Measurements from ENCODE around the gene METTL22. TPM values are rescaled to one million over a fixed set of nuclear protein-coding genes. Genes with fewer than 3 reads are reported as not detected.

Gene METTL22
- polyA plus RNA-seq, 1 donor = 25.6 TPM

DNA sequence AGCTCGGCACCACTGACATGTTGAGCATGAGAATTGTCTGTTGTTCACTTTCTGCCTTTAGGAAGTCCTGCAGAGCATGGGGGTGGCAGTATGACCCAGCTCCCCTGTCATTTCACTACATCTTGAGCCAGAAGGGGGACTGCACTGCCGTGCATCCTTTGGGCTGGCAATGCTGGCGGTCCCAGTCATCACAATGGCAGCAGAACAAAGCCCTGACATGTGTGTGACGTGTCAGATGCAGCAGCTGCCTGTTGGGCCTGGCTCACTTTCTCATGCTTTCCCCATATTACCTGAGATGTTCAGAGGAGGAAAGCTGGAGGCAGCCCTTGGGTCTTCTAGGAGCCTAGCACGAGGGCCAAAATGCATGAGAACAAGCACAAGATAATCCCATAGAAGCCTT is 46.6 kb downstream of the METTL22 start:
- no peak for DNase-seq

GRCh38 chr16:8669481-8669880 is 48.0 kb downstream of the METTL22 start:
- no peak for DNase-seq

GRCh38 chr16:8670014-8670560 is 48.6 kb downstream of the METTL22 start:
- DNase-seq = no peak

GRCh38 chr16:8673611-8674412 is 52.3 kb downstream of the METTL22 start:
- DNase-seq = no peak

DNA sequence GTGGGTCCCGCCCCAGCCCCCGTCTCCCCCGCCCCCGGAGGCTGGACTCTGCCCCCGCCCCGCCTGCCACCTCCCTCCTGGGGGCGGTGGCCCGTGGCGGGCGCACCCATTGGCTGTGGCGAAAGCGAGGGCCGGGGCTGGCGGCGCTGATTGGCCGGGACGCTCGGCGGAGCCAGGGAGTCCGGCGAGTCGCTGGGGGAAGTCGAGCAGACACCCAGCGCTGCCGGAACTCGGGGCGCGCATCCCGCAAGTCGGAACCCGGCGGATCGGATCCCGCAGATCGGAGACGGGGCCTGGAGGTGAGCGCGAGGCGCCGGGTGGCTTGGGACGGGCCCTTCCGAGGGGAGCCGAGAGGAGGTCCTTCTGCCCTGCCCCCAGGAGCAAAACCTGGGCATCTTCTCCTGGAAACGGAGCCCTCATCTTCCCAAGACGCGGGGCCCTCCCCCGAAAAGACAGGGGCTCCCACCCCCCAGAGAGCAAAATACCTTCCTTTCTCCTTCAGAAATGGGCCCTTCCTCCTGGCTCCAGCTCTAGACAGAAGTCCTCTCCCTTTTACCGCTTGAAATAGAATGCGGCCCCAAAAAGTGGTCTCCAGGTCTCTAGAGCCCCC is 53.0 kb downstream of the METTL22 start, which contains the start of gene ABAT:
Gene ABAT, plus strand, starts transcription at position 205 of the 610 bp plus-strand sequence. CDS start 61,123 bp downstream, outside the sequence.
- DNase-seq = peak; percentile 84

GRCh38 chr16:8675183-8676159 is 54.0 kb downstream of the METTL22 start:
- DNase-seq = no peak

DNA sequence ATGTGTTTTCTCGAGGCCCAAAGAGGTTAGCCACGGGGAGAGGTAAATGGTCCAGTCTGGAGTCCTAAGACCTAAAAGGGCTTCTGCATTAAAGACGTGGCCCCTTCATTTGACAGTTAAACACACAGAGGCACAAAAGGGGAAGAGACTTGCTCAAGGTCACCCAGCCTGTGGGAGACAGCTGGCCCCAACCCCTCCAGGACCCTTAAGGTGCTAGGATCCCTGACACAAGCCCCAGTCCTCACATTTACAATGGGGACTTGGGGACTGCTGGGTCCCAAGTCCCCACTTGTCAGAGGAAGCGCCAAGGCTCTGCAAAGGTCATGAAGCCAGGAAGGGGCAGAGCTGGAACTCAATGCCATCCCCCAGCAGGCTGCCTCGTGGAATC is 54.7 kb downstream of the METTL22 start:
- DNase-seq = no peak

DNA sequence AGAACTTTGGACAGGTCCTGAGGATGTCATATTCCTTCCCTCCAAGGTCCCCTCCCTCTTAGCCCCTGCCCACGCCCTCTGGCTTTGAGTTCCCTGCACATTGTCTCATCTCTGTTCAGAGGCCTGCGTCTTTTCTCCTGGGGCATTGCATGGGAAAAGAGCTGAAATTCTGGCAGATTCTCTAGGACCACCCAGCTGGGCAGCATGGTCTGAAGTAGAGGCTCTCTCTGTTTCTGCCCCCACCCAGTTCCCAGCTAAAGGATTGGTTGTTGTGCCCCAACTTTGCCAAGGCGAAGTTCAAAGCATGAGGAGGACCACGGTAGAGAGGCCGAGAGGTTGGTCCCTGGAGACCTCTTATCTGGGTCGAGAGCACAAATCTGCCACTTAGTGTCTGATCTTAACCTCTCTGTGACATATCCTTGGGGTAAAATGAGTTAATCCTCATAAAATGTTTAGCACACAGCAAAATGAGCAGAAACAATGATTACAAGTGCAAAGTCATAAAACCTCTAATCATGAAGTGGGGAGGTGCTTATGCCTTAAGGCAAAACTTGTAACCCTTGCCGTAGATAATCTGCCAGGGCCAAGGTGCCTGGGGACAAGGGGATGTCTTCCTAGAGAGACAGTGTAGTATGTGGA is 55.4 kb downstream of the METTL22 start:
- no peak for DNase-seq

DNA sequence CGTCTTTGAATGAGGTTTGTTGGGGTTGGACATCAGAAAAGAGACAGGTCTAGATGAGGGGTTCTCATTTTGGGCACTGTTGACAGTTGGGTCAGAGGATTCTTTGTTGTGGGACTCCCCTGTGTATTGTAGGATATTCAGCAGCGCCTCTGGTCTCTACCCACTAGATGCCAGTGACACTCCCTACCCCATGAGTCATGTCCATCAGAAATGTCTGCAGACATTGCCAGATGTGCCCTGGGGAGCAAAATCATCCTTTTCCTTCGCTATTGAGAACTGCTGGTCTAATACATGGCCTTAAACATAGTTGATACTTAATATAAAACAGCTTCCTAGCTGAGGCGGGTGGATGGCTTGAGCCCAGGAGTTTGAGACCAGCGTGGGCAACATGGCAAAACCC is 56.0 kb downstream of the METTL22 start:
- no peak for DNase-seq

- no peak for DNase-seq
Observed at GRCh38 chr16:8678068-8678927, 56.8 kb downstream of the METTL22 start.

DNA sequence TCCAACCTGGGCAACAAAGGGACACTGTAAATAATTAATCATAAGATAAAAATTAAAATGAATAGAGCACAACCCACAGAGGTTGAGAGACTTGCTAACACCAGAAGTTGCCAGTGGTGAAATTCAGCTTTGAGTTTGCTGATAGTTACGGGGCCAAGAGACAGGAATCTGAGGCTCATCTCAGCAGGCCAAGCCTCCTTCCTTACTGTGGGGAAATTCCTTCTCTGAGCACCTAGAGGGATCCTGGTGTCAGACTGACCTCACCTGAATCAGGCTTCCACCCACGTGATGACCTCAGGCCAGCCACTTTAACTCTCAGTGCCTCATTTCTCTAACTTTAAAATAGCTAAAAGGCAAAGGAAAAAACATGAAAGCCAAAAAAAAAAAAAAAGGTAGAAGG is 57.7 kb downstream of the METTL22 start:
- no peak for DNase-seq

DNA sequence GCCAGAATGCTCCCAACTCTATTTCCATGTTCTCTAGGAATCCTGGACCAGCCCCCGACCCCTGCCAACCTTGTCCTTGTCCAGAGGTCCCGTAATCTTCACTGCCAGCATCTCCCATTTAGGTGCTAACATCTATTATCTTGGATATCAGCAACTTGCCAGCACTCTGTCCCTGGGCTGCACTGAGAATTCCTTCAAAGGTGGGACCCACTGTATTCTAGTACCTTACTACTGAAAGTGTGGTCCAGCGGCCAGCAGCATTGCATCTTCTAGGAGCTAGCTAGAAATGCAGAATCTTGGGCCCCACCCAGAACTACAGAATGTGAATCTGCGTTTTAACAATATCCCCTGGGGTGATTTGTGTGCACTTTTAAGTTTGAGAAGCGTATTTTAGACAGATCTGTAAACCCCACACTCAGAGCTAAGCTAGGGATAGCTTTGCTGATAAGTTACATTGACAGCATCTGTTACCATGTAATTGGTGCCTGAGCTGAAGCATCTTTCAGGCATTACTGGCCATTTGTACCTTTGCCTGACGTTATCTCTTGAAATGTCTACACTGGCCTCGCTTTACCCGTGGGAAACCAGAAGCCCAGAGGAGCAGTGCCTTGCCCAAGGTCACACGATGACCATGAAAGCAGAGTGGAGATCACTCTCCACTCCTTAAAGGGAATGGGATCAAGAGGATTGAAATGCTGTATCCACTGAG is 61.2 kb downstream of the METTL22 start:
- no peak for DNase-seq

GRCh38 chr16:8683640-8684039 is 62.1 kb downstream of the METTL22 start:
- DNase-seq = no peak

- no peak for DNase-seq
Observed at GRCh38 chr16:8685617-8686016, 64.1 kb downstream of the METTL22 start.

DNA sequence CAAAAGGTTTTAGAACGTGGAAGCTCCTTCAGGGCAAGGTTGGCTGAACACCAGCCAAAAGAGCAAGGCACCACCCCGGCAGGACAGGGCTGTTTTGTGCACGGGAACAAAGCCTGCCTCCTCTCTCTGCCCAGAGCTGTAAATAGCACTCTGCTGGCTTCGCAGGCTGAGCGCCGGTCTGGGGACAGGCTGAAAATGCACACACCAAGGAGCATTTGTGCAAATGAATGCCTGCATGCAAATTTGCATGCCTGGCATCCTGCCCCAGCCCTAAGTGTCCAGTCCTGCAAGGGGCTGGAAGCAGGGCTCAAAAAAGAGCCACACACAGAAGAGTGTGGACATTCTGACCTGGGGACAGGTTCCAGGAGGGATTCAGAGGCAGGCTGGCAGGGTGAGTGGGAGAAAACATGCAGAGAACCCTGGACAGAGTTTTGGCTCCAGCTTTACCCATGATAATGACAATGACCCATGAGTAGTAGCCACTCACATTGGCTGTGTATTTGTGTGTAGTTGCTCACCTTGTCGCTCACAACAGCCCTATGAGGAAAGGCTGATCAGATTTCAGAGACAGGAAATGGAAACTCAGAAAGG is 64.6 kb downstream of the METTL22 start:
- peak; percentile 6 for DNase-seq

DNA sequence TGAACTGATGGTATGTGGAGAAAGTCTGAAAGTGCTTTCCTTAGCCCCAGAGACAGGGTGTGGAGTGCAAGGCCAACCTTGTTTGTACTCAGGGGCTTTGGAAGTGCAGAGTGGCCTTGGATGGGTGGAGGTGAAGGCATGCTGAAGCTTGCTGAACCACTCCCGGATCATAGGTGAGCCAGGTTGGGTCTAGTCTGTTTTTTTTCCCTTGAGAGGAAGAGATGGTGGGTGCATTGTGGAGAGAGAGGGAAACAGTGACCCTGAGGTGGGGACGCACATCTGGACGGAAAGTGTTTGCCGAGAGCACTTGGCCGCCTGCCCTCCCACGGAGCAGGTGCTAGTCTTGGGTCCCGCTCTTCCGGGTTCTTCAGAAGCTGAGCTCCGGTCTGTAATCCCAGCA is 65.4 kb downstream of the METTL22 start:
- no peak for DNase-seq

- no peak for DNase-seq
Observed at GRCh38 chr16:8689686-8690085, 68.2 kb downstream of the METTL22 start.

DNA sequence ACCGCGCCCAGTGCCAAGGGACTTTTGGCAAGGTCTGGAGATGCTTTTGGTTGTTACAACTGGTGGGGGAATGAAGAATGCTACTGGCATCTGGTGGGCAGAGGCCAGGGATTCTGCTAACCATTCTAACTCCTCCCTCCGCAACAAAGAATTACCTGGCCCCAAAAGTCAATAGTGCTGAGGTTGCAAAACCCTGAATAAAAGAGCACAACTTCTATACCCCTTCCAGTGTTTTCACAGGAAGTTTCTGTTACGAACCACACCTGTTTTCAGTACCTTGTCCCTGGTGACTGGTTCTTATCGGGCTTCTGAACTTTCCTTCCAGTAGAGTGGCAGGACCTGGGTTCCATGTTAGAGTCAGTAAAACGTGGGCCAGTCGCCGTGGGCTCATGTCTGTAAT is 70.2 kb downstream of the METTL22 start:
- DNase-seq = no peak

- no peak for DNase-seq
Observed at GRCh38 chr16:8694795-8695728, 73.6 kb downstream of the METTL22 start.

Data from hindlimb muscle (tissue), 1 donor.